Sigmoid colon (tissue), 4 donors: ENCODE measurements around the gene NDUFA13.

ENCODE experiments used
- CTCF ChIP-seq, 4 experiments: fragments of 450-650 bp in 3 of 4; fragments of 200-600 bp in 1 of 4; IDR thresholded peaks; one replicate each; pipeline ENCODE4 v1.5.1; 2016 to 2019; ENCODE audit warnings: antibody characterized with exemption in 4 of 4, mild to moderate bottlenecking in 3 of 4, moderate library complexity in 2 of 4
- EP300 ChIP-seq, 4 donors: sonication (generic); formaldehyde crosslinking; IDR thresholded peaks; one replicate each; pipeline ENCODE4 v1.6.1; 2017; ENCODE audit warnings: antibody characterized with exemption in 4 of 4
- POLR2A ChIP-seq, 2 donors: fragments of 450-650 bp; IDR thresholded peaks; one replicate each; pipeline ENCODE4 v1.6.1; 2016; ENCODE audit warnings: antibody characterized with exemption in 2 of 2, mild to moderate bottlenecking in 2 of 2, moderate library complexity in 2 of 2
- POLR2AphosphoS5 ChIP-seq, 4 donors: sonication (generic); formaldehyde crosslinking; IDR thresholded peaks; one replicate each; pipeline ENCODE4 v1.6.1; 2017; ENCODE audit warnings: antibody characterized with exemption in 4 of 4

- TF ChIP-seq CTCF (IDR thresholded peaks at IDR 0.05) (no peak), POLR2AphosphoS5 (IDR thresholded peaks at IDR 0.05) (no peak), POLR2A (IDR thresholded peaks at IDR 0.05) (no peak), EP300 (IDR thresholded peaks at IDR 0.05) (no peak)
Observed at GRCh38 chr19:19504754-19505668, 11.0 kb upstream of the NDUFA13 start.
